MM.1S (cell line): ENCODE measurements around the gene FCAMR.

Experiments used
- CTCF ChIP-seq: fragments of 300-600 bp; sonication (generic); IDR thresholded peaks from 2 replicates; pipeline ENCODE4 v1.5.1; 2016; ENCODE audit warnings: antibody characterized with exemption, low read length, mixed read lengths
- EZH2 ChIP-seq: fragments of 300-600 bp; sonication (generic); optimal IDR thresholded peaks from 2 replicates; pipeline ENCODE3; 2017; ENCODE audit warnings: low read depth, mild to moderate bottlenecking, antibody characterized with exemption, low read length, mixed read lengths

GRCh38 chr1:206963740-206964139 lies 6.5 kb downstream of the FCAMR start:
- TF ChIP-seq EZH2 (no peak), CTCF (no peak)
